Endothelial cell of umbilical vein (primary cell): ENCODE data around the gene DOCK4. TPM values are rescaled to one million over a fixed set of nuclear protein-coding genes. Genes with fewer than 3 reads are reported as not detected.

ENCODE experiments used
- BruUV-seq: library from RNA; stranded (reverse); fragments of 400-500 nt; replicated peaks from 2 replicates; lab custom pipeline; 2021; lab: Mats Ljungman, UMichigan
- CTCF ChIA-PET: fragments of 300-600, 350-600 bp; sonication (Branson Sonifier 250); formaldehyde crosslinking; loops from one replicate; lab custom pipeline; 2021; ENCODE audit warnings: antibody characterized with exemption, inconsistent platforms; lab: Charles Lee
- POLR2A ChIA-PET: fragments of 300-600, 350-600 bp; sonication (Branson Sonifier 250); formaldehyde crosslinking; loops from one replicate; lab custom pipeline; 2021; ENCODE audit warnings: antibody characterized with exemption, inconsistent platforms; lab: Charles Lee
- DNase-seq: peaks from one replicate; pipeline ENCODE4 v3.0.0-alpha.2; 2011; ENCODE audit warnings: low read depth, low spot score
- FAIRE-seq: peaks from 2 replicates; lab custom pipeline; 2011; peaks lifted over from hg19 to GRCh38; lab: Jason Lieb, UNC
- H2AFZ ChIP-seq: 2 replicates; pipeline ENCODE4 v1.6.0; 2012; ENCODE audit warnings: low read depth, low read length, control low read depth, inconsistent platforms
- H3K27ac ChIP-seq: 2 replicates; pipeline ENCODE4 v1.5.1; 2011; ENCODE audit warnings: low read depth, mild to moderate bottlenecking, control low read depth, low read length, moderate library complexity; ENCODE audit not compliant: insufficient read depth
- H3K27me3 ChIP-seq, 2 experiments: 2 replicates each; pipeline versions ENCODE4 v1.6.0 to v1.6.1; 2011; ENCODE audit warnings: low read length in 2 of 2, mixed read lengths in 1 of 2; ENCODE audit not compliant: control insufficient read depth in 2 of 2, insufficient read depth in 2 of 2
- H3K36me3 ChIP-seq, 2 experiments: 2 replicates in 1 of 2; 3 replicates in 1 of 2; pipeline ENCODE4 v1.5.1; 2011; ENCODE audit warnings: low read length in 2 of 2, mild to moderate bottlenecking in 1 of 2, moderate library complexity in 1 of 2; ENCODE audit not compliant: control insufficient read depth in 2 of 2, insufficient read depth in 2 of 2; ENCODE audit errors: extremely low read depth in 1 of 2
- H3K4me1 ChIP-seq: 3 replicates; pipeline ENCODE4 v1.5.1; 2011; ENCODE audit warnings: mild to moderate bottlenecking, low read length; ENCODE audit not compliant: control insufficient read depth, insufficient read depth; ENCODE audit errors: extremely low read depth
- H3K4me2 ChIP-seq: 2 replicates; pipeline ENCODE4 v1.6.1; 2011; ENCODE audit warnings: low read length, control low read depth, mixed read lengths; ENCODE audit not compliant: insufficient read depth
- H3K4me3 ChIP-seq, 3 experiments: fragments of 200-600 bp in 1 of 3; sonication (generic), shearing (Covaris generic) in 1 of 3; replicated peaks in 1 of 3; 2 replicates each; pipeline ENCODE4 v1.5.1; 2011 to 2016; ENCODE audit warnings: control low read depth in 3 of 3, low read length in 3 of 3, mild to moderate bottlenecking in 2 of 3, inconsistent platforms in 1 of 3, low read depth in 1 of 3, moderate library complexity in 1 of 3; ENCODE audit not compliant: insufficient read depth in 1 of 3
- H3K79me2 ChIP-seq: 2 replicates; pipeline ENCODE4 v1.6.0; 2012; ENCODE audit warnings: low read length, inconsistent platforms; ENCODE audit not compliant: control insufficient read depth, insufficient read depth
- H3K9ac ChIP-seq: replicated peaks from 2 replicates; pipeline ENCODE3; 2011; ENCODE audit warnings: low read length, control low read depth; ENCODE audit not compliant: insufficient read depth; ENCODE audit errors: extremely low read depth
- H3K9me1 ChIP-seq: replicated peaks from 3 replicates; pipeline ENCODE4 v1.6.0; 2011; ENCODE audit warnings: mild to moderate bottlenecking, low read length; ENCODE audit not compliant: control insufficient read depth, insufficient read depth; ENCODE audit errors: extremely low read depth
- H3K9me3 ChIP-seq: replicated peaks from 2 replicates; pipeline ENCODE4 v1.5.1; 2012; ENCODE audit warnings: low read length, inconsistent platforms; ENCODE audit not compliant: control insufficient read depth, insufficient read depth
- H4K20me1 ChIP-seq: replicated peaks from 2 replicates; pipeline ENCODE3; 2011; ENCODE audit warnings: mild to moderate bottlenecking, low read length; ENCODE audit not compliant: control insufficient read depth, insufficient read depth; ENCODE audit errors: extremely low read depth
- EZH2 ChIP-seq: IDR thresholded peaks from 2 replicates; pipeline ENCODE4 v1.6.1; 2012; ENCODE audit warnings: borderline replicate concordance, low read depth, mild to moderate bottlenecking, moderate library complexity, low read length, inconsistent platforms; ENCODE audit not compliant: severe bottlenecking
- FOS ChIP-seq: IDR thresholded peaks from 2 replicates; pipeline ENCODE4 v1.6.1; 2011; ENCODE audit warnings: mild to moderate bottlenecking, low read length, moderate library complexity, borderline replicate concordance; ENCODE audit not compliant: insufficient read depth
- GATA2 ChIP-seq: IDR thresholded peaks from 2 replicates; pipeline ENCODE4 v1.7.0; 2011; ENCODE audit warnings: low read depth, mild to moderate bottlenecking, moderate library complexity, mixed read lengths, low read length; ENCODE audit not compliant: insufficient read length, insufficient read depth
- JUN ChIP-seq: IDR thresholded peaks from 2 replicates; pipeline ENCODE4 v1.6.1; 2011; ENCODE audit warnings: borderline replicate concordance, low read depth; ENCODE audit not compliant: insufficient read length, insufficient read depth
- MYC ChIP-seq: IDR thresholded peaks from one replicate; pipeline ENCODE4 v1.6.1; 2011; ENCODE audit warnings: mild to moderate bottlenecking, low read depth, low read length
- POLR2A ChIP-seq: IDR thresholded peaks from 2 replicates; pipeline ENCODE4 v1.6.1; 2012; ENCODE audit warnings: low read depth, mild to moderate bottlenecking, control low read depth, low read length
- POLR2AphosphoS5 ChIP-seq: IDR thresholded peaks from 2 replicates; pipeline ENCODE4 v1.6.1; 2012; ENCODE audit warnings: low read depth, mild to moderate bottlenecking, control low read depth, low read length, moderate library complexity; ENCODE audit not compliant: insufficient read depth
- dilution Hi-C: fragments of 300-500 bp; cut with MboI; formaldehyde crosslinking; loops from one replicate; pipeline ENCODE4 v1.15.0; 2019; ENCODE audit warnings: low sequenced_read_pairs; ENCODE audit not compliant: extremely low pct_ligation_motif_present
- intact Hi-C: fragments of 100-400 bp; cut with micrococcal nuclease; formaldehyde crosslinking; loops from one replicate; pipeline ENCODE4 v1.10.0; 2022
- polyA plus RNA-seq, 4 experiments: library from polyadenylated mRNA; depleted of rRNA in 3 of 4; stranded (reverse) in 3 of 4; unstranded in 1 of 4; fragments of >200 nt; gene quantifications; 2 replicates each; pipeline versions ENCODE4 v1.2.1 to v1.2.3, GENCODE V29; 2011 to 2012; ENCODE audit warnings: missing spikeins in 1 of 4
- total RNA-seq: library from RNA; stranded (reverse); gene quantifications from 2 replicates; pipeline ENCODE4 v1.2.3, GENCODE V29; 2021
- TF ChIP-seq, protein P1 (sequence below), 2 donors: IDR thresholded peaks; 1 replicate in 1 of 2; 2 replicates in 1 of 2; pipeline ENCODE4 v1.5.1; 2011; ENCODE audit warnings: low read length in 2 of 2, mild to moderate bottlenecking in 2 of 2, moderate library complexity in 2 of 2, control low read depth in 1 of 2, inconsistent platforms in 1 of 2, low read depth in 1 of 2; ENCODE audit not compliant: insufficient read depth in 1 of 2; ENCODE audit errors: extremely low read depth in 1 of 2

Gene DOCK4
- total and polyA plus RNA-seq, 2 donors (not counting 3 experiments of a cell fraction or from before 2014, with no cell fraction given) = 47.4 to 164 TPM

GRCh38 chr7:111894518-111894917, 311.7 kb downstream of the DOCK4 start:
- no peaks in the 10 kb centered on the region for H3K27me3 ChIP-seq
- no peaks in the 10 kb centered on the region for H3K9me3 ChIP-seq
- H4K20me1 ChIP-seq = no peaks in the 10 kb centered on the region
- DNase-seq (no peak), FAIRE-seq (no peak)
- ChIA-PET POLR2A (no interaction called here), CTCF (no interaction called here)
- no peak overlapping the region for H2AFZ ChIP-seq
- intact Hi-C loops = no loop called here
- H3K9ac ChIP-seq = no peak overlapping the region
- BruUV-seq = no TSS peak
- H3K79me2 ChIP-seq = no peaks in the 10 kb centered on the region
- H3K4me1 ChIP-seq = no peaks in the 10 kb centered on the region
- no peak overlapping the region for H3K4me2 ChIP-seq
- H3K27ac ChIP-seq = no peak overlapping the region
- TF ChIP-seq POLR2AphosphoS5 = no peak
- TF ChIP-seq EZH2 = no peak
- TF ChIP-seq GATA2 = no peak
- no peak for TF ChIP-seq POLR2A
- no peak for TF ChIP-seq MYC
- TF ChIP-seq, protein P1, sequence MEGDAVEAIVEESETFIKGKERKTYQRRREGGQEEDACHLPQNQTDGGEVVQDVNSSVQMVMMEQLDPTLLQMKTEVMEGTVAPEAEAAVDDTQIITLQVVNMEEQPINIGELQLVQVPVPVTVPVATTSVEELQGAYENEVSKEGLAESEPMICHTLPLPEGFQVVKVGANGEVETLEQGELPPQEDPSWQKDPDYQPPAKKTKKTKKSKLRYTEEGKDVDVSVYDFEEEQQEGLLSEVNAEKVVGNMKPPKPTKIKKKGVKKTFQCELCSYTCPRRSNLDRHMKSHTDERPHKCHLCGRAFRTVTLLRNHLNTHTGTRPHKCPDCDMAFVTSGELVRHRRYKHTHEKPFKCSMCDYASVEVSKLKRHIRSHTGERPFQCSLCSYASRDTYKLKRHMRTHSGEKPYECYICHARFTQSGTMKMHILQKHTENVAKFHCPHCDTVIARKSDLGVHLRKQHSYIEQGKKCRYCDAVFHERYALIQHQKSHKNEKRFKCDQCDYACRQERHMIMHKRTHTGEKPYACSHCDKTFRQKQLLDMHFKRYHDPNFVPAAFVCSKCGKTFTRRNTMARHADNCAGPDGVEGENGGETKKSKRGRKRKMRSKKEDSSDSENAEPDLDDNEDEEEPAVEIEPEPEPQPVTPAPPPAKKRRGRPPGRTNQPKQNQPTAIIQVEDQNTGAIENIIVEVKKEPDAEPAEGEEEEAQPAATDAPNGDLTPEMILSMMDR (IDR thresholded peaks at IDR 0.05; ENCODE audit: extremely low read depth in 1 of 2, insufficient read depth in 1 of 2, low read depth in 1 of 2, low read length in 2 of 2) = no peak
- TF ChIP-seq JUN = no peak
- TF ChIP-seq FOS = no peak
- H3K9me1 ChIP-seq = no peaks in the 10 kb centered on the region
- H3K36me3 ChIP-seq = peaks cover 21 to 23% of the 10 kb centered on the region in 2 experiments
- dilution Hi-C loops = no loop called here
- no peak overlapping the region for H3K4me3 ChIP-seq
